ENCODE data around the gene LMBR1.

DNA sequence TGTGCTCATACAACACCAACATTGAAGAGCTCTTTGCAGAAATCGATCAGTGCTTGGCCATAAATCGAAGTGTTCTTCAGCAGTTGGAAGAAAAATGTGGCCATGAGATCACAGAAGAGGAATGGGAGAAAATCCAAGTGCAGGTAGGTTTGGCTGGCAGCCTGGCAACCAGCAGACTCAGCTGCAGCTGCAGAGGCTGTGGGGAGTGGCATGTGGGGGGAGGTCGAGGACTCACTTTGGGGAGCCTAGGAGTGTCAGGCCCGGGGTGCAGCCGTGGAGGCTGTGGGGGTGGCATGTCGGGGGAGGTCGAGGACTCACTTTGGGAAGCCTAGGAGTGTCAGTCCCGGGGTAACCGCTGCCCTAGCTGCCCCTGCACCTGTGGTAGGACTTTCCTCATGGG lies 217.3 kb downstream of the LMBR1 start:
- no peak for TF ChIP-seq YY1 (IDR thresholded peaks at IDR 0.05; ENCODE audit: insufficient read depth, insufficient read length)
- no peak for TF ChIP-seq SUZ12 (IDR thresholded peaks at IDR 0.05; ENCODE audit: extremely low read depth, insufficient read depth, insufficient read length)

Data from NT2/D1 (cell line).